ENCODE results near the gene ARHGEF3. TPM values are rescaled to one million over a fixed set of nuclear protein-coding genes. Genes with fewer than 3 reads are reported as not detected.

ARHGEF3 gene
- total RNA-seq, 1 experiment from 2014 or later = 10.2 TPM

DNA sequence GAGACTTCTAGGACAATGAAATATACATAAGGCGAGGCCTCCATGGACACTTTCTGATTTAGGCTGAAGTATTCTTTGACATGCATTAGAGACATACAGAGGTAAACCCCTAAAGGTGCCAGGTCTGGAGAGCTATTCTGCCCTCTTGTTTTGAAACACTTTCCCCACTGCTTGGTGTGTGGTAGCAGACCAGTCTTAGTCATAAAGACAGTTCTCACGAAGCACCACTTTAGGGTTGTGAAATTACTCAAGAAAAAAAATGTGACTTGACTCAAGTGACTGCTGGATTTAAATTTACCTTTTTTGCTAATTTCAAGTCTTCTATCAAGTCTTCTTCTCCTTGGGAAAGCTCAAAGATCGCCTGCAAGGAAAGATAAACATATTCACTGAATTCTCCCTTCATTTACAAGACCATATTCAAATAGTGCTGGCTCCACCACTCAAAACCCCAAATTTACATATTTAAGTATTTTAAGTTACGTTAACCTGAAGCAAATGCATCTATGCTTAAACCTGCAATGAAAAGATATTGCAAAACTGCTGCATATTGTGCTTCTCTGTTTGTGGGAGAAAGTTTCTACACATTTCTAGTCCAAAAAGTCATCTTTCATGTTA, 48.4 kb downstream of the ARHGEF3 start:
- no TSS peak for BruUV-seq (replicated peaks)
- ChIA-PET CTCF (no interaction called here), POLR2A (no interaction called here)
- Mint-ChIP-seq H3K27me3 (ENCODE audit: insufficient read depth, unreplicated experiment) (no peaks in the 10 kb centered on the region), H3K27ac (ENCODE audit: unreplicated experiment) (no peak overlapping the region), H3K4me3 (ENCODE audit: unreplicated experiment) (no peak overlapping the region), H3K4me1 (ENCODE audit: low read depth, unreplicated experiment) (no peaks in the 10 kb centered on the region), H3K36me3 (ENCODE audit: insufficient read depth, unreplicated experiment) (no peaks in the 10 kb centered on the region), H3K9me3 (ENCODE audit: unreplicated experiment) (no peaks in the 10 kb centered on the region)
- DNase-seq = no peak
- Histone ChIP-seq H3K36me3 (ENCODE audit: control insufficient read depth, insufficient read depth, low read length) (no peaks in the 10 kb centered on the region), H3K4me3 (ENCODE audit: low read depth, low read length) (no peak overlapping the region), H3K9me3 (no peaks in the 10 kb centered on the region), H3K27me3 (replicated peaks; ENCODE audit: control insufficient read depth, insufficient read depth, low read length) (no peaks in the 10 kb centered on the region), H3K4me1 (no peaks in the 10 kb centered on the region)
- TF ChIP-seq CTCF (IDR thresholded peaks at IDR 0.05; ENCODE audit: insufficient read depth in 1 of 2, low read depth in 1 of 2, low read length in 1 of 2, severe bottlenecking in 1 of 2, unreplicated experiment in 1 of 2) = no peak
- intact Hi-C loops (cut with micrococcal nuclease; ENCODE audit: unreplicated experiment) = no loop called here

GRCh38 chr3:56751056-56751707, 50.6 kb downstream of the ARHGEF3 start:
- Mint-ChIP-seq H3K4me3 (ENCODE audit: unreplicated experiment) (no peak overlapping the region), H3K27me3 (ENCODE audit: insufficient read depth, unreplicated experiment) (no peaks in the 10 kb centered on the region), H3K4me1 (ENCODE audit: low read depth, unreplicated experiment) (no peaks in the 10 kb centered on the region), H3K9me3 (ENCODE audit: unreplicated experiment) (no peaks in the 10 kb centered on the region), H3K36me3 (ENCODE audit: insufficient read depth, unreplicated experiment) (no peaks in the 10 kb centered on the region), H3K27ac (ENCODE audit: unreplicated experiment) (no peak overlapping the region)
- intact Hi-C loops (cut with micrococcal nuclease; ENCODE audit: unreplicated experiment) = no loop called here
- no peak for DNase-seq
- no peak overlapping the region for H3K4me3 ChIP-seq (ENCODE audit: low read depth, low read length)
- H3K36me3 ChIP-seq (ENCODE audit: control insufficient read depth, insufficient read depth, low read length) = no peaks in the 10 kb centered on the region
- no peaks in the 10 kb centered on the region for H3K27me3 ChIP-seq (replicated peaks; ENCODE audit: control insufficient read depth, insufficient read depth, low read length)
- BruUV-seq (replicated peaks) = no TSS peak
- TF ChIP-seq CTCF (IDR thresholded peaks at IDR 0.05; ENCODE audit: insufficient read depth in 1 of 2, low read depth in 1 of 2, low read length in 1 of 2, severe bottlenecking in 1 of 2, unreplicated experiment in 1 of 2) = no peak
- ChIA-PET POLR2A (no interaction called here), CTCF (no interaction called here)
- no peaks in the 10 kb centered on the region for H3K4me1 ChIP-seq
- H3K9me3 ChIP-seq = no peaks in the 10 kb centered on the region

- Mint-ChIP-seq H3K27me3 (ENCODE audit: insufficient read depth, unreplicated experiment) (no peaks in the 10 kb centered on the region), H3K27ac (ENCODE audit: unreplicated experiment) (no peak overlapping the region), H3K4me3 (ENCODE audit: unreplicated experiment) (no peak overlapping the region), H3K36me3 (ENCODE audit: insufficient read depth, unreplicated experiment) (no peaks in the 10 kb centered on the region), H3K9me3 (ENCODE audit: unreplicated experiment) (no peaks in the 10 kb centered on the region), H3K4me1 (ENCODE audit: low read depth, unreplicated experiment) (no peaks in the 10 kb centered on the region)
- no peaks in the 10 kb centered on the region for H3K36me3 ChIP-seq (ENCODE audit: control insufficient read depth, insufficient read depth, low read length)
- BruUV-seq (replicated peaks) = no TSS peak
- no peaks in the 10 kb centered on the region for H3K9me3 ChIP-seq
- intact Hi-C loops (cut with micrococcal nuclease; ENCODE audit: unreplicated experiment) = no loop called here
- DNase-seq = no peak
- no peak for TF ChIP-seq CTCF (IDR thresholded peaks at IDR 0.05; ENCODE audit: insufficient read depth in 1 of 2, low read depth in 1 of 2, low read length in 1 of 2, severe bottlenecking in 1 of 2, unreplicated experiment in 1 of 2)
- H3K4me3 ChIP-seq (ENCODE audit: low read depth, low read length) = no peak overlapping the region
- CTCF ChIA-PET = no interaction called here
- POLR2A ChIA-PET = no interaction called here
- H3K4me1 ChIP-seq = no peaks in the 10 kb centered on the region
- no peaks in the 10 kb centered on the region for H3K27me3 ChIP-seq (replicated peaks; ENCODE audit: control insufficient read depth, insufficient read depth, low read length)
Observed at GRCh38 chr3:56748663-56749231, 53.0 kb downstream of the ARHGEF3 start.
